NCI-H510A (cell line): ENCODE results near the gene HAPLN3.

Experiments
- DNase-seq: peaks from one replicate; lab custom pipeline; 2025; lab: John Stamatoyannopoulos, UW

The HAPLN3 gene

GRCh38 chr15:88894348-88894818, 961 bp downstream of the HAPLN3 start:
- no peak for DNase-seq

- DNase-seq = no peak
Observed at GRCh38 chr15:88891540-88892254, 3.6 kb downstream of the HAPLN3 start.

- DNase-seq = no peak
Observed at GRCh38 chr15:88890495-88890894, 4.8 kb downstream of the HAPLN3 start.

GRCh38 chr15:88888719-88889118, 6.6 kb downstream of the HAPLN3 start:
- DNase-seq = no peak

GRCh38 chr15:88887068-88887580, 8.2 kb downstream of the HAPLN3 start:
- DNase-seq = no peak

- DNase-seq = no peak
Observed at GRCh38 chr15:88882785-88883184, 12.6 kb downstream of the HAPLN3 start.

GRCh38 chr15:88881775-88882174, 13.6 kb downstream of the HAPLN3 start:
- no peak for DNase-seq

GRCh38 chr15:88880944-88881740, 14.2 kb downstream of the HAPLN3 start:
- DNase-seq = no peak

- DNase-seq = peak; percentile 37
Observed at GRCh38 chr15:88878720-88879184, 16.6 kb downstream of the HAPLN3 start.

- no peak for DNase-seq
Observed at GRCh38 chr15:88877906-88878305, 17.4 kb downstream of the HAPLN3 start.

GRCh38 chr15:88877415-88877814, 17.9 kb downstream of the HAPLN3 start:
- no peak for DNase-seq

GRCh38 chr15:88876573-88876972, 18.8 kb downstream of the HAPLN3 start:
- DNase-seq = no peak

GRCh38 chr15:88874684-88875083, 20.7 kb downstream of the HAPLN3 start:
- no peak for DNase-seq

- DNase-seq = no peak
Observed at GRCh38 chr15:88874275-88874674, 21.1 kb downstream of the HAPLN3 start.

GRCh38 chr15:88873786-88874185, 21.6 kb downstream of the HAPLN3 start:
- DNase-seq = no peak

GRCh38 chr15:88872706-88873105, 22.6 kb downstream of the HAPLN3 start:
- DNase-seq = no peak

- no peak for DNase-seq
Observed at GRCh38 chr15:88872106-88872505, 23.2 kb downstream of the HAPLN3 start.

- no peak for DNase-seq
Observed at GRCh38 chr15:88871313-88871712, 24.0 kb downstream of the HAPLN3 start.

GRCh38 chr15:88866295-88866881, 29.0 kb downstream of the HAPLN3 start:
- DNase-seq = no peak

- no peak for DNase-seq
Observed at GRCh38 chr15:88865498-88866099, 29.7 kb downstream of the HAPLN3 start.

- no peak for DNase-seq
Observed at GRCh38 chr15:88864861-88865497, 30.4 kb downstream of the HAPLN3 start.

GRCh38 chr15:88863412-88863811, 31.9 kb downstream of the HAPLN3 start:
- DNase-seq = no peak
